ENCODE measurements around the gene PEX26.

GRCh38 chr22:18067121-18067520 is 10.7 kb upstream of the PEX26 start:
- TF ChIP-seq CTCF (IDR thresholded peaks at IDR 0.05): no peak
- no peak for TF ChIP-seq POLR2A (IDR thresholded peaks at IDR 0.05)

Data from right lobe of liver (tissue), 4 donors.